Measurements from ENCODE around the gene MOK. TPM values are rescaled to one million over a fixed set of nuclear protein-coding genes. Genes with fewer than 3 reads are reported as not detected.
"Not testable (repeated sequence)": the region's sequence is repeated elsewhere in the genome, so short reads cannot be mapped to it uniquely, and the experiment has no call there.

Gene MOK
- total and polyA plus RNA-seq, 4 experiments from 2014 or later, result 0.73 to 1.4 (median 1.3) TPM; not detected in 1

DNA sequence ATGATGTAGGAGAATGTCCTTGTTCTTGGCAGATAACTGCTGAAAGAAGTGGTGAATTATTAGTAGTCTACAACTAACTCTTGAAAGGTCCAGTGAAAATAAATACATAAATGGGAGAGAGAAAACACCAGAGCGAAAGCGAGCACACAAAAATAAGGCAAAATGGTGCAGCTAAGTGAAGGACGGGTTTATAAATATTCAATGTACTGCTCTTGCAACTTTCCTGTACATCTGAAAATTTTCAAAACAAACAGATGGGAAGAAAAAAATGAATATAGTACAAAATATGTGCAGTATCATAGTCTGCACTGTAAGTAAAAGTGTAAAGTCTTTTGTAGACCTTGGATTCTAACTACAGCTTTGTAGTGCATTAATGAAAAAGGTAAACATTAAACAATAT lies 1.3 kb downstream of the MOK start:
- peak overlapping the region in 7 of 8 donors; percentile 18 to 79 (median 67) for H3K4me3 Mint-ChIP-seq
- H3K27ac Mint-ChIP-seq, result peak overlapping the region in 4 of 7 donors; percentile 24 to 83 (median 47)
- Histone ChIP-seq H3K27ac (ENCODE audit: low read depth, low read length) (no peak overlapping the region), H3K4me1 (ENCODE audit: insufficient read depth, low read length) (peaks cover 5% of the 10 kb centered on the region), H3K4me3 (ENCODE audit: low read length in 2 of 2) (no peak overlapping the region), H3K27me3 (ENCODE audit: insufficient read depth, low read length) (no peaks in the 10 kb centered on the region), H3K36me3 (ENCODE audit: insufficient read depth, low read length) (no peaks in the 10 kb centered on the region), H3K9me3 (ENCODE audit: control insufficient read depth in 1 of 2, low read length in 2 of 2) (no peaks in the 10 kb centered on the region)
- peaks cover 2 to 6% of the 10 kb centered on the region in 2 donors for H3K27me3 Mint-ChIP-seq
- H3K36me3 Mint-ChIP-seq, result peaks cover 0 to 5% of the 10 kb centered on the region in 2 donors
- POLR2A ChIA-PET (ENCODE audit: partially characterized antibody), result interaction anchor here (1.8 to 3.0 kb wide), 2 partner anchors 10 to 13 kb away, joined by 10 to 21 read pairs; no protein-coding TSS in a partner anchor
- DNase-seq, result no peak
- intact Hi-C loops (cut with micrococcal nuclease), result loop anchor here (2.0 kb wide), 1 partner anchor 15 kb away; the partner anchor contains the start of gene ZNF839
- H3K4me1 Mint-ChIP-seq, result peaks cover 5 to 11% (median 8%) of the 10 kb centered on the region in 4 donors
- CTCF ChIA-PET (ENCODE audit: partially characterized antibody), result interaction anchor here (4.1 kb wide), 1 partner anchor 12 kb away, joined by 71 read pairs; no protein-coding TSS in a partner anchor
- peaks cover 0 to 4% (median 0%) of the 10 kb centered on the region in 8 donors for H3K9me3 Mint-ChIP-seq

DNA sequence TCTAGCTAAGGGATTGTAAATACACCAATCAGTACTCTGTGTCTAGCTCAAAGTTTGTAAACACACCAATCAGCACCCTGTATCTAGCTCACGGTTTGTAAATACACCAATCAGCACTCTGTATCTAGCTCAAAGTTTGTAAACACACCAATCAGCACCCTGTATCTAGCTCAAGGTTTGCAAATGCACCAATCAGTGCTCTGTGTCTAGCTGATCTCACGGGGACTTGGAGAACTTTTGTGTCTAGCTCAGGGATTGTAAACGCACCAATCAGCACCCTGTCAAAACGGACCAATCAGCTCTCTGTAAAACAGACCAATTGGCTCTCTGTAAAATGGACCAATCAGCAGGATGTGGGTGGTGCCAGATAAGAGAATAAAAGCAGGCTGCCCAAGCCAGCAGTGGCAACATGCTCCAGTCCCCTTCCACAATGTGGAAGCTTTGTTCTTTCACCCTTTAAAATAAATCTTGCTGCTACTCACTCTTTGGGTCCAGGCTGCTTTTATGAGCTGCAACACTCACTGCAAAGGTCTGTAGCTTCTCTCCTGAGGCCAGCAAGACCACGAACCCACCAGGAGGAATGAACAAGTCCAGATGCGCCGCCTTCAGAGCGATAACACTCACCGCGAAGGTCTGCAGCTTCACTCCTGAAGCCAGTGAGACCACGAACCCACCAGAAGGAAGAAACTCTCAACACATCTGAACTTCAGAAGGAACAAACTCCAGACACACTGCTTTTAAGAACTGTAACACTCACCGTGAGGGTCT lies 6.5 kb downstream of the MOK start:
- H3K4me1 ChIP-seq (ENCODE audit: insufficient read depth, low read length); H3K27ac ChIP-seq (ENCODE audit: low read depth, low read length); H3K27me3 ChIP-seq (ENCODE audit: insufficient read depth, low read length); H3K9me3 Mint-ChIP-seq; H3K36me3 ChIP-seq (ENCODE audit: insufficient read depth, low read length); H3K4me3 ChIP-seq (ENCODE audit: low read length in 2 of 2); H3K27me3 Mint-ChIP-seq; POLR2A ChIA-PET (ENCODE audit: partially characterized antibody); H3K4me3 Mint-ChIP-seq; CTCF ChIA-PET (ENCODE audit: partially characterized antibody); H3K4me1 Mint-ChIP-seq; H3K9me3 ChIP-seq (ENCODE audit: control insufficient read depth in 1 of 2, low read length in 2 of 2); H3K36me3 Mint-ChIP-seq; intact Hi-C loops (cut with micrococcal nuclease); DNase-seq: not testable (repeated sequence)
- H3K27ac Mint-ChIP-seq, result peak overlapping the region in 1 of 7 donors; percentile 36

DNA sequence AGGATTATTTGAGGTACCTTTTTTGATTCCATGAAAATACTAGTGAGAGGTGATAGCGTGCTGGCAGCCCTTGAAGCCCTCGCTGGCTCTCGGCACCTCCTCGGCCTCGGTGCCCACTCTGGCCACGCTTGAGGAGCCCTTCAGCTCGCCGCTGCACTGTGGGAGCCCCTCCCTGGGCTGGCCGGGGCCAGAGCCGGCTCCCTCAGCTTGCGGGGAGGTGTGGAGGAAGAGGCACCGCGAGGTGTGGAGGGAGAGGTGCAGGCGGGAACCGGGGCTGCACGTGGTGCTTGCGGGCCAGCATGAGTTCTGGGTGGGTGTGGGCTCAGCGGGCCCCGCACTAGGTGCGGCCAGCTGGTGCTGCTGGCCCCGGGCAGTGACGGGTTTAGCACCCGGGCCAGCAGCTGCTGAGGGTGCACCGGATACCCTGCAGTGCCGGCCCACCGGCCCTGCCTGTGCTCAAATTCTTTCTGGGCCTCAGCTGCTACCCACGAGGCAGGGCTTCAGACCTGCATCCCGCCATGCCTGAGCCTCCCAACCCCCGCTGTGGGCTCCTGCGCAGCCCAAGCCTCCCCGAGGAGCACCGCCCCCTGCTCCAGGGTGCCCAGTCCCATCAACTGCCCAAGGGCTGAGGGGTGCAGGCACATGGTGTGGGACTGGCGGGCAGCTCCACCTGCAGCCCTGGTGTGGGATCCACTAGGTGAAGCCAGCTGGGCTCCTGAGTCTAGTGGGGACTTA lies 7.4 kb downstream of the MOK start:
- CTCF ChIA-PET (ENCODE audit: partially characterized antibody), result no interaction called here

DNA sequence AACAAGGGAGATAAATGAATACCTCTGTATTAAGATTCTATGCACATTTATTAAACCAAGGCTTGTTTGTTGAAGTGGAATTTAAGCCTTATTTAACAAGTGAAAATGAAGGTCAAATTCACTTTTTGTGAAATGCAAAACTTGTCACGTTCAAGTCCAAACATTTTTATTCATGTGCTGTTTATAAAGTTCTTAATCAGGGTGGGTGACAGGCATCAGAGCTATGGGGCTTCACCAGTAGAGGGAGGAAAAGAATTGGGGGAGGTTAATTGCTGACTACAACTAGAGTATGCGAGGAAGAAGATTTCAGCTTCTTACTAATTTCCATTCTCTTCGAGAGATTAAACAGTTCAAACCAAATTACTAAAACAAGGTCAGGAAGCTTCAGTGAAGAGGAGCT lies 9.7 kb downstream of the MOK start:
- Mint-ChIP-seq H3K27ac (peak overlapping the region in 1 of 7 donors; percentile 12), H3K36me3 (no peaks in the 10 kb centered on the region), H3K9me3 (no peaks in the 10 kb centered on the region), H3K4me1 (no peaks in the 10 kb centered on the region), H3K27me3 (no peaks in the 10 kb centered on the region), H3K4me3 (no peak overlapping the region)
- POLR2A ChIA-PET (ENCODE audit: partially characterized antibody), result no interaction called here
- Histone ChIP-seq H3K27ac (ENCODE audit: low read depth, low read length) (no peak overlapping the region), H3K36me3 (ENCODE audit: insufficient read depth, low read length) (no peaks in the 10 kb centered on the region), H3K4me1 (ENCODE audit: insufficient read depth, low read length) (no peaks in the 10 kb centered on the region), H3K9me3 (ENCODE audit: control insufficient read depth in 1 of 2, low read length in 2 of 2) (no peaks in the 10 kb centered on the region), H3K4me3 (ENCODE audit: low read length in 2 of 2) (no peak overlapping the region), H3K27me3 (ENCODE audit: insufficient read depth, low read length) (no peaks in the 10 kb centered on the region)
- CTCF ChIA-PET (ENCODE audit: partially characterized antibody), result interaction anchor here (1.2 to 1.4 kb wide), 3 partner anchors 19 to 23 kb away, joined by 3 to 5 read pairs (median 4); no protein-coding TSS in a partner anchor
- no peak for DNase-seq
- intact Hi-C loops (cut with micrococcal nuclease), result no loop called here

More for the DNA sequence above, 7.4 kb downstream of the MOK start:
- no peak overlapping the region for H3K4me3 ChIP-seq (ENCODE audit: low read length in 2 of 2)
- H3K9me3 ChIP-seq (ENCODE audit: control insufficient read depth in 1 of 2, low read length in 2 of 2), result no peaks in the 10 kb centered on the region
- intact Hi-C loops (cut with micrococcal nuclease), result no loop called here
- no peak for DNase-seq
- no peaks in the 10 kb centered on the region for H3K4me1 ChIP-seq (ENCODE audit: insufficient read depth, low read length)
- Mint-ChIP-seq H3K27ac (no peak overlapping the region), H3K27me3 (no peaks in the 10 kb centered on the region), H3K4me3 (no peak overlapping the region), H3K36me3 (no peaks in the 10 kb centered on the region), H3K4me1 (no peaks in the 10 kb centered on the region), H3K9me3 (no peaks in the 10 kb centered on the region)
- H3K27ac ChIP-seq (ENCODE audit: low read depth, low read length), result no peak overlapping the region
- H3K27me3 ChIP-seq (ENCODE audit: insufficient read depth, low read length), result no peaks in the 10 kb centered on the region
- POLR2A ChIA-PET (ENCODE audit: partially characterized antibody), result no interaction called here
- H3K36me3 ChIP-seq (ENCODE audit: insufficient read depth, low read length), result no peaks in the 10 kb centered on the region

DNA sequence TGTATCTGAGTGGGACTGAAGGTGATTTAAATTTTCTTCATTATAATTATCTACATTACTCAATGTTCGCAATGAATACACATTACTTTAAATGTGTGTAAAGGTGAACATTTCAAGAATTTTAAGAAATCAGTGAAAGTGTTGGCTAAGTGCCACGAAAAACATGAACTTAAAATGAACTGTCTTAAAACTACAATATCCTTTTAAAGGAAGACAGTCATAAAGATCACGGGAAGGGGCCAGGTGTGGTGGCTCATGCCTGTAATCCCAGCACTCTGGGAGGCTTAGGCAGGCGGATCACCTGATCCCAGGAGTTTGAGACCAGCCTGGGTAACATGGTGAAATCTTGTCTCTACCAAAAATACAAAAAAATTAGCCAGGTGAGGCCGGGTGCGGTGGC lies 11.2 kb downstream of the MOK start:
- Mint-ChIP-seq H3K4me3 (no peak overlapping the region), H3K9me3 (no peaks in the 10 kb centered on the region), H3K36me3 (no peaks in the 10 kb centered on the region), H3K27ac (no peak overlapping the region), H3K4me1 (no peaks in the 10 kb centered on the region), H3K27me3 (no peaks in the 10 kb centered on the region)
- no peaks in the 10 kb centered on the region for H3K36me3 ChIP-seq (ENCODE audit: insufficient read depth, low read length)
- no peaks in the 10 kb centered on the region for H3K9me3 ChIP-seq (ENCODE audit: control insufficient read depth in 1 of 2, low read length in 2 of 2)
- H3K27ac ChIP-seq (ENCODE audit: low read depth, low read length), result no peak overlapping the region
- CTCF ChIA-PET (ENCODE audit: partially characterized antibody), result no interaction called here
- POLR2A ChIA-PET (ENCODE audit: partially characterized antibody), result no interaction called here
- no peak overlapping the region for H3K4me3 ChIP-seq (ENCODE audit: low read length in 2 of 2)
- no peak for DNase-seq
- H3K4me1 ChIP-seq (ENCODE audit: insufficient read depth, low read length), result no peaks in the 10 kb centered on the region
- H3K27me3 ChIP-seq (ENCODE audit: insufficient read depth, low read length), result no peaks in the 10 kb centered on the region
- intact Hi-C loops (cut with micrococcal nuclease), result no loop called here

DNA sequence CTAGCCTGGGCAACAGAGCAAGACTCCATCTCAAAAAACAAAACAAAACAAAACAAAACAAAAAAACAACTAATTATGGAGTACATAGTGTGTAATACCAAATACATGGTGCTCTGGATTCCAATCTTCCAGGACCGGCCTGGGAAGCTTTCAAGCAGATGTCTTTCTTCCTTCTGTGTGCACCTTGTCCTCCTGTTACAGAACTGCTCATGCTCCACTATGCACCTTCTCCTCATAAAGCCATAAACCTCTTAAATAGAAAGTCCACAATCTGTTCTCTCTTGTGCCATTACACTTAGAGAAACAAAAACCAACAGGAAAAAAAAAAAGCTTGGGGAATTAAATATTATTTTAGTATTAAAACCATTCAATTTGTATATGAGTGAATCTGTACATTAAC lies 12.5 kb downstream of the MOK start:
- H3K9me3 ChIP-seq (ENCODE audit: control insufficient read depth in 1 of 2, low read length in 2 of 2), result no peaks in the 10 kb centered on the region
- Mint-ChIP-seq H3K4me1 (no peaks in the 10 kb centered on the region), H3K27me3 (no peaks in the 10 kb centered on the region), H3K27ac (no peak overlapping the region), H3K4me3 (no peak overlapping the region), H3K9me3 (peaks cover 0 to 3% (median 0%) of the 10 kb centered on the region in 8 donors), H3K36me3 (no peaks in the 10 kb centered on the region)
- no peak overlapping the region for H3K4me3 ChIP-seq (ENCODE audit: low read length in 2 of 2)
- H3K4me1 ChIP-seq (ENCODE audit: insufficient read depth, low read length), result no peaks in the 10 kb centered on the region
- ChIA-PET CTCF (ENCODE audit: partially characterized antibody) (no interaction called here), POLR2A (ENCODE audit: partially characterized antibody) (no interaction called here)
- H3K36me3 ChIP-seq (ENCODE audit: insufficient read depth, low read length), result no peaks in the 10 kb centered on the region
- intact Hi-C loops (cut with micrococcal nuclease), result no loop called here
- no peaks in the 10 kb centered on the region for H3K27me3 ChIP-seq (ENCODE audit: insufficient read depth, low read length)
- no peak for DNase-seq
- H3K27ac ChIP-seq (ENCODE audit: low read depth, low read length), result no peak overlapping the region

DNA sequence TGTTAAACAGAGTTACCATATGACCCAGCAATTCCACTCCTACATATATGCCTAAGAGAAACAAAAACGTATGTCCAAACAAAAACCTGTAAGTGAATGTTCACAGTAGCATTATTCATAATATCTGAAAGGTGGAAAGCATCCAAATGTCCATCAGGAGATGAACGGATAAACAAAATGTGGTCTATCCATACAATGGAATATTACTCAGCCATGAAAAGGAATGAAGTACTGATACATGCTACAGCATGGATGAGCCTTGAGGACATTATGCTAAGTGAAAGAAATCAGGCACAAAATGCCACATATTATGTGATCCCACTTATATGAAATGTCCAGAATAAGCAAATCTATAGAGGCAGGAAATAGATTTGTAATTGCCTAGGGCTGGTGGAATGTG lies 16.8 kb downstream of the MOK start:
- Mint-ChIP-seq H3K27ac (no peak overlapping the region), H3K36me3 (no peaks in the 10 kb centered on the region), H3K9me3 (peaks cover 0 to 3% (median 0%) of the 10 kb centered on the region in 8 donors), H3K27me3 (no peaks in the 10 kb centered on the region), H3K4me3 (no peak overlapping the region), H3K4me1 (no peaks in the 10 kb centered on the region)
- POLR2A ChIA-PET (ENCODE audit: partially characterized antibody), result no interaction called here
- DNase-seq, result no peak
- H3K36me3 ChIP-seq (ENCODE audit: insufficient read depth, low read length), result no peaks in the 10 kb centered on the region
- H3K9me3 ChIP-seq (ENCODE audit: control insufficient read depth in 1 of 2, low read length in 2 of 2), result no peaks in the 10 kb centered on the region
- no peak overlapping the region for H3K4me3 ChIP-seq (ENCODE audit: low read length in 2 of 2)
- H3K27ac ChIP-seq (ENCODE audit: low read depth, low read length), result no peak overlapping the region
- CTCF ChIA-PET (ENCODE audit: partially characterized antibody), result no interaction called here
- H3K4me1 ChIP-seq (ENCODE audit: insufficient read depth, low read length), result no peaks in the 10 kb centered on the region
- intact Hi-C loops (cut with micrococcal nuclease), result no loop called here
- no peaks in the 10 kb centered on the region for H3K27me3 ChIP-seq (ENCODE audit: insufficient read depth, low read length)
